Right hindlimb (tissue), 1 donor: ENCODE results near the gene KRT1.

Source experiments
- DNase-seq: peaks from one replicate; pipeline ENCODE4 v3.0.0-alpha.2; 2018

The KRT1 gene

GRCh38 chr12:52659395-52659794 is 20.8 kb downstream of the KRT1 start:
- DNase-seq, result no peak

DNA sequence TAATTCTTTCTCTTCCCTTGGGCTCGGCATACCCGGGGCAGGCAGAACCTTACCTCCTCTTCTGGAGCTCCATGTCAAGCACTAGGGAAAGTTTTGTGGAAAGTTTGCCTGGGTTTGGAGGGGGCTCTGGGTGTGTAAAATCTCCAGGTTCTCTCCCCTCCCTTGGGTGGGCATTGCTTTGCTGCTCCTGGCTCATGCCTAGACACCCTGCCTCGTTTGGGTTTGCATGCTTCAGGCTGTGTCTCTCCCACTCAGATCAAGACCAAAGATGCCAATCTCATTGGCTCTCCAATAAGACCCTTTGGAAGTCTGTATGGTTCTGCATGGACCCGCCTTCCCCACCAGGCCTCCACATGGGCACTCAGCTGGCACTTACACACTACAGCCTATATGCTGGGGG is 22.0 kb downstream of the KRT1 start:
- DNase-seq, result no peak

- no peak for DNase-seq
Observed at GRCh38 chr12:52657250-52657902, 22.8 kb downstream of the KRT1 start.

DNA sequence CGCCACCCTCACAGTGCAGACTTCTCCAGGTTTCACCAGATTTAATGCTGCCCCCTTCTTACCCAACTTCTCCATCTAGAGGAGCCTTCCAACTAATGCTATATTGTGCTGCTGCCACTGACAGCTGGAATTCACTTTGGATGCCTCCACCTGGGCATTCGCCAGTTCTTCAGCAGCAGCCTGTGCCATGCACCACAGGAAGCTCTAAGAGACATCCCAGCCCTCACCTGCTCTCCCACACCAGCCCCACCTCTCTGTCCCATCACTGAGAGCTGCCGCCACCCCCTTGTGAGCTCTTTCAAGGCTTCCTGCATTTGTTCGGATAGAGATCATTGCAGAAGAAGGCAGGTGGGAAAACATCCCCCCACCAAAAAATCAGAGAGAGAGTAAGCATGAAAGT is 23.6 kb downstream of the KRT1 start:
- DNase-seq, result no peak

GRCh38 chr12:52655720-52656124 is 24.5 kb downstream of the KRT1 start:
- DNase-seq, result no peak

GRCh38 chr12:52655251-52655650 is 25.0 kb downstream of the KRT1 start:
- no peak for DNase-seq

GRCh38 chr12:52651726-52652261 is 28.4 kb downstream of the KRT1 start, which contains the start of gene KRT2:
KRT2 (minus strand) TSS chr12:52652211; CDS start chr12:52652142, 69 bp downstream.
- DNase-seq, result no peak

GRCh38 chr12:52650520-52651081 is 29.6 kb downstream of the KRT1 start:
- DNase-seq, result peak; percentile 31

DNA sequence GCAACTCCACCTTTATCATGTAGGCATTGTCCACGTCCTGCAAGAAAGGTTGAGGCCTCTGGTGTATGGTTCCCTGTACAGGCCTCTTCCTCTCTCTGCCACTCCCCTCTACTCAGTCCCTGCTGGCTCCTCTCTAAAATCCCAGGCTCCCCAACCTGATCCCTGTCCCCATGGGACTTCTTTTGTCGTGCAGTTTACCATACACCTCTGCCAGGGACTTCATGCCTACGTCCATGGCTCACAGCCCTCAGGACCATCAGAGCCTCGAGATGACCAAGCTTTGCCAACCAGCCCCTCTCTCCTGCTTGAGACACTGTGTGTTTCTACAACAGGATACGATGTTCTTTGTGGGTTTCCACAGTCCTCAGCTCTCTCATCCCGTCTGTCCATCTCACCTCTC is 31.1 kb downstream of the KRT1 start:
- no peak for DNase-seq

- DNase-seq, result no peak
Observed at GRCh38 chr12:52648012-52648550, 32.1 kb downstream of the KRT1 start.

DNA sequence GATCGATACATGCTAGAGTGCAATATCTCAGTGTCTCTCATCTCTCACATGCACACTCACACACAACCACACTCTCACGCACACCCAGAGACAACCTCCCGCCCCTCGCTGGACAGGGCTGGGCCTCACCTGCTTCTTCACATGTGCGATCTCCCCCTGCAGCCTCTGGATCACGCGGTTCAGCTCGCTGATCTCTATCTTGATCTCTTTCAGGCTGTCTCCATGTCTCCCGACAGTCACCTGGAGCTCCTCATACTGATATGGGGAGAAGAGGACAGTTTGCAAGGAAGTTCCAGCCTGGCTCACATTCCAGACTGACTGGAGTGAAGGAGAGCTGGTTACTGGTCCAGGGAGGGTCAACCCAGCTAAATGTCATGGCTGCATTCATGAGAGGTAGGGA is 32.6 kb downstream of the KRT1 start:
- DNase-seq, result no peak

- DNase-seq, result no peak
Observed at GRCh38 chr12:52646613-52647012, 33.6 kb downstream of the KRT1 start.

DNA sequence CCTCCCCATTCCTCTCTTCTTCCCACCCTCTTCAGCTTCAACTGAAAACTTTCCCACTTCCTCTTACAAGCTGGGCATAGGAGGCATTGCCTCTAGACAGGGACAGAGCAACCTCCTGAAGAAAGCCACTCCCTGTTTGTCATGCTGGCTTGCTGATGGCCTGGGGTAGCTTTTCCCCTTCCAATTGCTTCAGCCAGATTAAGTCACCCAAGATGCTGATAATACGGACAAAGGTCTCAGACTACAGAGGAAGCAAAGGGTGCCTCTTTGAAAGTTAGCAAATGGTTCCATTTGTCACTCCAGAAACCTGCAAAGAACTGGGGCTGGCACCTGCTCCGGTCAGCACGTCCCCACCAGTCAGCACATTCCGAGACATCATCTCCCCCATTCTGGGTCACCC is 34.2 kb downstream of the KRT1 start:
- no peak for DNase-seq

DNA sequence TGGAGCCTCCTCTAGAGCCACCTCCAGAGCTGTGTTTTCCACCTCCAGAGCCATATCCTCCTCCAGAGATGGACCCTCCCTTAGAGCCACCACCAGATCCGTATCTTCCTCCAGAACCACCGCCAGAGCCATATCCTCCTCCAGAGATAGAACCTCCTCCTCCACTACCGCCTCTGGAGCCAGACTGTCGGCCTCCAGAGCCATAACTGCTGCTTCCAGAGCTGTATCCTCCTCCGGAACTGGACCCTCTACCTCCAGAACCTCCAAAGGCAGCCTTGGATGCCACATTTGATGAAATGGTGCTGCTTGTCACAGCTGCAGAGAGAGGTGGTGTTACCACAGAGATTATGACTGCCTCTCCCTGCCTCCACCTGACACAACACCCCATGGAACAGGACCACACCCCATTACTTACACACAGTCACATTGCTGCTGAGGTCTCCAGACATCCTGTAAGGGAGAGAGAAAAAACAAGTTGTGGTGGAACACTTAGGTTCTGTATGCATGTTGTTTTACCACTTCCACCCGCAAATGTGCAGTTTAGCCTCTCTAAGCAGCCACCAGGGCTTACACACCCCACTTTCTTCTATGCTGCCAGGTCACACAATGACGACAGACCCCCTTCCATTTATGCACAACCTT is 35.0 kb downstream of the KRT1 start:
- no peak for DNase-seq

- DNase-seq, result no peak
Observed at GRCh38 chr12:52644078-52644415, 36.2 kb downstream of the KRT1 start.

DNA sequence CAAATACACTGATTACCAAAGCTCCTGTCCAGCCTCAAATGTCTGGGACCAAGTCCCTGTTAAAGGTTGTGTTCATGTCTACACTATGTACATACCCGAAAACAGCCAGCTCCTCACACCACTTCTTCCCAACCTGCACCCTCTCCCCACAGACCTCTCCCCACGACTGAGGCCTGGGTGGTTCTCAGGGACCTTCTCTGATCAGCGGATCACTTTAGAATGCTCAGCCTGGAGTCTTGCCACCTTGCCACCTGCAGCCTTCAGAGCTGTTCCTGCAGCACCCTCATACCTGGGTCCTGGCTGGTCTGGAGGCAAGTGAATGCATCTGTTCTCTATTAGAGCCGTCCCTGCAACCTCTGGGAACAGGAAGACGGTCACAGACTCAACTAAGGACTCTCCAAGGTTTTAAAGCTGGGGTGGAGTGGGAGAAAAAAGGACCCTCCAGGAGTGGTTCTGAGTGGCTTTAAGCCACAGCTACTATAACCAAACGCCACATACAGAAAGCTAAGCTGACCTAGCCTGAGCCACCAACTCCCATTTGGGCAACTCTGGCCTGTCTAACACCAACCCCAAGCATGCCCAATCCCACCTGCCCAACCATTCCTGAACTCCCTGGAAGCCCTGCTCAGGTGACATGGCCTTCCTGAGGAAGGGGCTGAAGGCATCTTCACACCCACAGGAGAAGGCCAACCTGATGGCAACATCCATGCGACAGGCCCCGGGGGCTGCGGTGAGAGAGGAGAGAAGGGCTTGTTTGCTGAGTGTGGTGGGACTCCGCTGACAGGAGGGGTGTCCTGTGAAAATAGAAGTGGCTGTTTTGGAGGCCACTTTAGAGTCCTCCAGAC is 36.8 kb downstream of the KRT1 start:
- DNase-seq, result no peak

DNA sequence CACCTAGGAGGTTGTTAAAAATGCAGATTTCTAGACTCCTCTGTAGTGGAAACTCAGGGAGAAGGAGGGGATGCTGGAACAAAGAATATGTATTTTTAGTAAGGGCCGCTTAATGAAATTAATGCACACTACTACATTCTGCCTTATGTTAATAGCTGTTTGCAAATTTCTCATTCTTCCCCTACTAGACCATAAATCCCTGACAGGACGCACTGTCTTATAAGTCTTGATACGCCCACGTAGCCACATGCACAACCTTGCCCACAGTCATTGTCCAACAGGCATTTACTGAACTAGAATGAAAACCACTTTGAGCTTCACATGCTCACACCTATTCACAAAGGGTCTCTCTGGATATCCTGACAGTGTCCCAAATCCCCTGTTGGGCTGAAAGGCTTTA is 38.7 kb downstream of the KRT1 start:
- no peak for DNase-seq

GRCh38 chr12:52637299-52637698 is 42.9 kb downstream of the KRT1 start:
- no peak for DNase-seq

DNA sequence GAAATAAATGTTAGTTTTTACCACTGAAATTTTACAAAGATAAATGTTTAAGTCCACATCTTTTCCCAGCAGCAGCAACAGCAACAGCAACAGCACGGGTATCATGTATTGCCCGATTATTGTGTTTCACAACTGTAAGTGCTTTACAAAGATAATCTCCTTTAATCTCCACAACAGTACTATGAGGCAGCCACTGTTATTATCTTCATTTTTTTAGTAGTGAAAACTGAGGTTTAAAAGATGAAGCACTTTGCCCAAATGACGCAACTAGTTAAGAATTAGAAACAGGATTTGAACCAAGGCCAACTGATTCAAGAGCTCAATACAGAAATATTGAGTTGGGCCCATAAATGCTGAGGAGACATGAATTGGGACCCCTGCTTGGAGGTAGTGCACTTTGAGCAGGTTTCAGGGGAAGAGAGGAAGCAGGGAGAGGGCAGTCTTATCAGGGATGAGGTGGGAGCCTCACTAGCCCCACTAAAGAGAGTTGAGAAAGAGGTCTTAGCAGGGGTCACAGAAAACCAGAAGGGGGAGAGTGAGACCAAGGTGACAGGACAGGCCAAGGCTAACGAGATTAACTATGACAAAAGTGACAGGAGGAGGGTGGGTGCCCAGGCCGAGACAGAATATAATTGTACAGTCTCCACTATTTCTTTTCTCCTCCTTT is 43.5 kb downstream of the KRT1 start:
- no peak for DNase-seq

DNA sequence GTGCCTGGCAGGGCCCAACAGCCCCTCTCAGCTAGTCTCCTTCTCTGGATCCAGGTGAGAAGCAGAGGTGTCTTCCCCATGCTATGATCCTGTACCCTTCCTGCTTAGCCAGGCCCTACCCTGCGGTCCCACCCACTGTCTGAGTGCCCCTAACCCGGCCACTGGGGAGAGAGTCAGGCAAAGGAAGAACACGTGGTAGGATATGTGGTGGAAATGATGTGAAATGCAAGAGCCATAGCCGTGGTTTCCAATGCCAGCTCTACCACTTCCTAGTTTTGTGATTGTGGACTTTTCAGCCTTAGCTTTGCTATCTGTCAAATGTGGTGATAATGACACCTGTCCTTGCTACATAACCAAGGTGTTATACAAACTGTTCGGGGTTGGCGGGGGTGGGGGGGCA is 44.0 kb downstream of the KRT1 start:
- no peak for DNase-seq

DNA sequence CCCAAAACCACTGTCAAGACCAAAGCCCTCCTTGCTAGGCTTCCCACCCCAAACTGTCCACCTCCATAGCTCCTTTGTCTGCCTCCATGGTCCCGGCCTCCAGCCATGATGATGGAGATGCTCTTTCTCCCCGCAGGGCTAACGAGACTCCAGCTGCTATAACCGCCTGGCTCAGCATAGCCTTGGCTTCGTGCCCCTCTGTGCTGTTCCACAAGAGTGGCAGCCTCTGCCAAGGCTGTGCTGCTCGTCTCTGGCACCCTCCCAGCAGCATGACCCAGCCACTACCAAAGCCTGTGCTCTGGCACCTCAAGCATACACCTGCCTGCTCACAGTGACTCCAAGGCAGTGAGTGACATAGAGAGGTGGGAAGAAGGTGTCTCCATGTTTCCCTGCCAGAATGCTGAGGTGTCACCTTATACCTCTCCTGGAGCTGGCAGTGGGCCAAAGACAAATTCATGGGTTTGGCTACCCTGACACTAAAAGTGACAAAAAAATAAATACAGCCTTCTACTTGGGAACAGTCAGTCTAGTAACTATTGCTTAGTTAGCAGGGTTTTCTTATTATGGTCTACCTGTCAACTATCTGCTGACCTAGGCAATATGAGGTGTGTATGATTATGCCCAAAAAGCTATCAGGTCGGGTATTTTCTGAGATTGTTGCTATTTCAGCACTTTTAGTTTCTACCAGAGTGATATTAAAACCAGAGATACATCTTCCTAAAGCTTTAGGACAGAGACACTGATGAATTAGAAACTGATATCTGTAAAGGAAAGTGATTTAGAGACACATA is 45.7 kb downstream of the KRT1 start:
- peak; percentile 59 for DNase-seq

GRCh38 chr12:52633383-52633782 is 46.8 kb downstream of the KRT1 start:
- DNase-seq, result no peak
